GM10266 (cell line): ENCODE results near the gene GLB1L2.

ENCODE experiments used
- DNase-seq: peaks from one replicate; pipeline ENCODE4 v3.0.0; 2012; ENCODE audit errors: extremely low spot score
- CTCF ChIP-seq: IDR thresholded peaks from 2 replicates; pipeline ENCODE4 v1.5.1; 2012; ENCODE audit warnings: mild to moderate bottlenecking, low read depth; ENCODE audit not compliant: control insufficient read depth, insufficient read depth; ENCODE audit errors: missing control alignments

Gene GLB1L2

GRCh38 chr11:134407321-134407828 lies 75.6 kb downstream of the GLB1L2 start:
- no peak for DNase-seq
- no peak for TF ChIP-seq CTCF

GRCh38 chr11:134407923-134408322 lies 76.1 kb downstream of the GLB1L2 start:
- no peak for TF ChIP-seq CTCF
- DNase-seq: no peak

- no peak for TF ChIP-seq CTCF
- DNase-seq: no peak
These were observed 78.0 kb downstream of the GLB1L2 start for GRCh38 chr11:134409552-134410429.

GRCh38 chr11:134410766-134411165 lies 79.0 kb downstream of the GLB1L2 start:
- no peak for TF ChIP-seq CTCF
- DNase-seq: no peak

- no peak for TF ChIP-seq CTCF
- no peak for DNase-seq
These were observed 80.6 kb downstream of the GLB1L2 start, which contains the start of gene B3GAT1 for GRCh38 chr11:134412203-134413042. Gene B3GAT1 (minus strand): TSS chr11:134412242. CDS start chr11:134387659, 24,583 bp downstream.

GRCh38 chr11:134413043-134413825 lies 81.4 kb downstream of the GLB1L2 start:
- no peak for DNase-seq
- no peak for TF ChIP-seq CTCF
